Spleen (tissue), 11 donors: ENCODE measurements around the gene PPM1H. TPM values are rescaled to one million over a fixed set of nuclear protein-coding genes. Genes with fewer than 3 reads are reported as not detected.
A peak's percentile ranks its signal among the peaks of the same experiment; 100 is the strongest.

Experiments
- DNase-seq: peaks from one replicate; pipeline ENCODE4 v3.0.0-alpha.2; 2020
- H3K27ac ChIP-seq, 8 donors: fragments of 200-600 bp; sonication (generic) in 7 of 8; 1 replicate in 4 of 8; 2 replicates in 4 of 8; pipeline versions ENCODE4 v1.5.0 to v1.8.0; 2016 to 2021; ENCODE audit warnings: inconsistent platforms in 4 of 8, mild to moderate bottlenecking in 4 of 8, moderate library complexity in 1 of 8
- H3K27me3 ChIP-seq, 7 donors: fragments of 200-600 bp; sonication (generic) in 6 of 7; replicated peaks in 1 of 7; 1 replicate in 4 of 7; 2 replicates in 3 of 7; pipeline versions ENCODE4 v1.5.0 to v1.8.0; 2016 to 2021; ENCODE audit warnings: inconsistent platforms in 3 of 7, mild to moderate bottlenecking in 1 of 7
- H3K36me3 ChIP-seq, 6 donors: fragments of 200-600 bp; sonication (generic) in 5 of 6; 1 replicate in 4 of 6; 2 replicates in 2 of 6; pipeline versions ENCODE4 v1.5.0 to v1.8.0; 2016 to 2021; ENCODE audit warnings: inconsistent platforms in 2 of 6
- H3K4me1 ChIP-seq, 6 donors: fragments of 200-600 bp; sonication (generic) in 5 of 6; 1 replicate in 3 of 6; 2 replicates in 3 of 6; pipeline versions ENCODE4 v1.5.0 to v1.8.0; 2016 to 2021; ENCODE audit warnings: inconsistent platforms in 3 of 6
- H3K4me3 ChIP-seq, 8 donors: fragments of 200-600 bp; sonication (generic) in 7 of 8; 1 replicate in 4 of 8; 2 replicates in 4 of 8; pipeline versions ENCODE4 v1.5.0 to v1.8.0; 2016 to 2021; ENCODE audit warnings: inconsistent platforms in 4 of 8, mild to moderate bottlenecking in 4 of 8, moderate library complexity in 2 of 8
- H3K9me3 ChIP-seq, 8 donors: fragments of 200-600 bp; sonication (generic) in 7 of 8; 1 replicate in 4 of 8; 2 replicates in 4 of 8; pipeline versions ENCODE4 v1.5.0 to v1.8.0; 2016 to 2021; ENCODE audit warnings: inconsistent platforms in 4 of 8
- CTCF ChIP-seq, 11 experiments: fragments of 200-600 bp in 7 of 11; fragments of 450-650 bp in 4 of 11; sonication (generic) in 4 of 11; IDR thresholded peaks in 8 of 11; conservative IDR thresholded peaks in 3 of 11; 1 replicate in 7 of 11; 2 replicates in 4 of 11; pipeline versions ENCODE4 v1.4.0 to v1.8.0; 2016 to 2021; ENCODE audit warnings: antibody characterized with exemption in 11 of 11, inconsistent platforms in 4 of 11, mild to moderate bottlenecking in 1 of 11
- POLR2A ChIP-seq, 3 donors: fragments of 450-650 bp; IDR thresholded peaks; one replicate each; pipeline ENCODE4 v1.5.1; 2017; ENCODE audit warnings: antibody characterized with exemption in 3 of 3, mild to moderate bottlenecking in 1 of 3
- POLR2AphosphoS5 ChIP-seq, 3 donors: sonication (generic); formaldehyde crosslinking; IDR thresholded peaks; one replicate each; pipeline ENCODE4 v1.5.1; 2017; ENCODE audit warnings: antibody characterized with exemption in 3 of 3
- WGBS, 5 donors: extraction: QIAGEN DNeasy Blood & Tissue Kit in 3 of 5; methylation state at CpG; one replicate each; pipeline versions ENCODE4 v1.1.5 to v1.1.7; 2013 to 2018; 5-methylcytosine and 5-hydroxymethylcytosine counted together
- intact Hi-C: fragments of 100-400 bp; cut with DNase I; formaldehyde crosslinking; loops from one replicate; pipeline ENCODE4 v1.15.0; 2023; ENCODE audit warnings: low total_unique reads
- polyA plus RNA-seq, 3 donors: library from polyadenylated mRNA; stranded (reverse); fragments of 200-250 nt; gene quantifications; one replicate each; pipeline ENCODE4 v1.2.1, GENCODE V29; 2013
- total RNA-seq, 7 donors: library from RNA; depleted of rRNA in 3 of 7; stranded (reverse); fragments of >200 nt in 3 of 7; fragmentation: NEBNext Ultra II Directional in 4 of 7; extraction: Animal tissue kit (Norgen Biotek cat#: 25700) in 4 of 7; gene quantifications; one replicate each; pipeline versions ENCODE4 v1.1.0 to v1.2.1, GENCODE V29; 2016 to 2021
- donor health status: healthy with polysubstance abuse.
- donor health status: DM: no; HTN: no; CAD: no; lungs with moderate emphysema.
- donor health status: DM: no; HTN: no; CAD: no.
- donor health status: Bipolar disorder and iron deficiency.
- donor health status: healthy.
- donor health status: DM: no; HTN: no; CAD: no.
- donor health status: DM: yes; HTN: yes; CAD: no.

PPM1H gene
- total and polyA plus RNA-seq, 10 donors: 0.17 to 3.9 (median 1.9) TPM

GRCh38 chr12:62737615-62738014 lies 197.3 kb downstream of the PPM1H start:
- 88 to 100% (median 92%) methylated on average over 2 of the region's 2 CpGs for WGBS, 5 donors
- no peak for TF ChIP-seq CTCF (IDR thresholded peaks at IDR 0.05 in 8 of 11, conservative IDR thresholded peaks at IDR 0.05 in 3 of 11)
- no peak for TF ChIP-seq POLR2A (IDR thresholded peaks at IDR 0.05)
- TF ChIP-seq POLR2AphosphoS5 (IDR thresholded peaks at IDR 0.05): no peak
- Histone ChIP-seq H3K27me3 (no peaks in the 10 kb centered on the region), H3K27ac (no peak overlapping the region), H3K36me3 (no peaks in the 10 kb centered on the region), H3K4me3 (no peak overlapping the region), H3K4me1 (peaks cover 0 to 8% (median 0%) of the 10 kb centered on the region in 6 donors), H3K9me3 (no peaks in the 10 kb centered on the region)
- DNase-seq: no peak
- intact Hi-C loops: no loop called here

- Histone ChIP-seq H3K27ac (no peak overlapping the region), H3K27me3 (no peaks in the 10 kb centered on the region), H3K36me3 (no peaks in the 10 kb centered on the region), H3K4me3 (no peak overlapping the region), H3K4me1 (peaks cover 0 to 11% (median under 1%) of the 10 kb centered on the region in 6 donors), H3K9me3 (no peaks in the 10 kb centered on the region)
- DNase-seq: no peak
- 94 to 98% (median 94%) methylated on average over 11 of the region's 11 CpGs for WGBS, 5 donors
- TF ChIP-seq POLR2AphosphoS5 (IDR thresholded peaks at IDR 0.05): no peak
- TF ChIP-seq CTCF (IDR thresholded peaks at IDR 0.05 in 8 of 11, conservative IDR thresholded peaks at IDR 0.05 in 3 of 11): no peak
- TF ChIP-seq POLR2A (IDR thresholded peaks at IDR 0.05): no peak
- intact Hi-C loops: no loop called here
Measured at GRCh38 chr12:62737188-62737587, 197.8 kb downstream of the PPM1H start.

GRCh38 chr12:62736596-62736995 lies 198.4 kb downstream of the PPM1H start:
- intact Hi-C loops: no loop called here
- H3K4me1 ChIP-seq: peaks cover 0 to 17% (median 6%) of the 10 kb centered on the region in 6 donors
- no peak for DNase-seq
- no peak for TF ChIP-seq CTCF (IDR thresholded peaks at IDR 0.05 in 8 of 11, conservative IDR thresholded peaks at IDR 0.05 in 3 of 11)
- no peak for TF ChIP-seq POLR2AphosphoS5 (IDR thresholded peaks at IDR 0.05)
- TF ChIP-seq POLR2A (IDR thresholded peaks at IDR 0.05): no peak
- WGBS, 5 donors: 94 to 97% (median 96%) methylated on average over 2 of the region's 2 CpGs
- no peaks in the 10 kb centered on the region for H3K27me3 ChIP-seq
- no peaks in the 10 kb centered on the region for H3K9me3 ChIP-seq
- H3K36me3 ChIP-seq: no peaks in the 10 kb centered on the region
- no peak overlapping the region for H3K27ac ChIP-seq
- no peak overlapping the region for H3K4me3 ChIP-seq

- no peak for DNase-seq
- TF ChIP-seq POLR2A (IDR thresholded peaks at IDR 0.05) (no peak), POLR2AphosphoS5 (IDR thresholded peaks at IDR 0.05) (no peak), CTCF (IDR thresholded peaks at IDR 0.05 in 8 of 11, conservative IDR thresholded peaks at IDR 0.05 in 3 of 11) (no peak)
- no peaks in the 10 kb centered on the region for H3K9me3 ChIP-seq
- 66 to 80% (median 73%) methylated on average over 8 of the region's 8 CpGs for WGBS, 5 donors
- H3K27ac ChIP-seq: peak overlapping the region in 2 of 8 donors; percentile 15 to 19
- peaks cover 0 to 48% (median 16%) of the 10 kb centered on the region in 6 donors for H3K4me1 ChIP-seq
- no peaks in the 10 kb centered on the region for H3K27me3 ChIP-seq
- intact Hi-C loops: no loop called here
- H3K36me3 ChIP-seq: no peaks in the 10 kb centered on the region
- no peak overlapping the region for H3K4me3 ChIP-seq
Measured at GRCh38 chr12:62732861-62733427, 202.0 kb downstream of the PPM1H start.
